Caco-2 (cell line): ENCODE data around the gene SLC13A5. TPM values are rescaled to one million over a fixed set of nuclear protein-coding genes. Genes with fewer than 3 reads are reported as not detected.

Experiments
- BruUV-seq: library from RNA; stranded (reverse); fragments of 400-500 nt; replicated peaks from 2 replicates; lab custom pipeline; 2021; lab: Mats Ljungman, UMichigan
- CTCF ChIA-PET: fragments of 300-600 bp; sonication (Branson Sonifier 250); formaldehyde crosslinking; loops from one replicate; lab custom pipeline; 2022; ENCODE audit warnings: antibody characterized with exemption; lab: Charles Lee
- POLR2A ChIA-PET: fragments of 300-600 bp; sonication (Branson Sonifier 250); formaldehyde crosslinking; loops from one replicate; lab custom pipeline; 2022; ENCODE audit warnings: antibody characterized with exemption; lab: Charles Lee
- DNase-seq, 2 experiments: peaks; one replicate each; pipeline versions ENCODE4 v3.0.0 to v3.0.0-alpha.2; 2020 to 2022
- H3K27me3 ChIP-seq: replicated peaks from 2 replicates; pipeline ENCODE4 v1.6.0; 2011; ENCODE audit warnings: low read length; ENCODE audit not compliant: control insufficient read depth, insufficient read depth
- H3K36me3 ChIP-seq: 2 replicates; pipeline ENCODE4 v1.5.1; 2011; ENCODE audit warnings: low read length; ENCODE audit not compliant: control insufficient read depth, insufficient read depth
- H3K4me1 ChIP-seq: fragments of 250-450 bp; sonication (Bioruptor Pico); 2 replicates; pipeline ENCODE4 v1.5.1; 2020; ENCODE audit warnings: mild to moderate bottlenecking
- H3K4me3 ChIP-seq: 2 replicates; pipeline ENCODE4 v1.5.1; 2011; ENCODE audit warnings: low read depth, mild to moderate bottlenecking, control low read depth, low read length
- H3K9me3 ChIP-seq: fragments of 250-450 bp; sonication (Bioruptor Pico); 2 replicates; pipeline ENCODE4 v1.5.1; 2020; ENCODE audit warnings: mild to moderate bottlenecking, moderate library complexity
- H3K27ac Mint-ChIP-seq: one replicate; pipeline ENCODE4 v1.8.0; 2022; ENCODE audit warnings: mixed read lengths; ENCODE audit not compliant: unreplicated experiment
- H3K27me3 Mint-ChIP-seq: one replicate; pipeline ENCODE4 v1.8.0; 2022; ENCODE audit warnings: mixed read lengths; ENCODE audit not compliant: insufficient read depth, unreplicated experiment
- H3K36me3 Mint-ChIP-seq: one replicate; pipeline ENCODE4 v1.8.0; 2022; ENCODE audit warnings: mild to moderate bottlenecking, mixed read lengths; ENCODE audit not compliant: insufficient read depth, unreplicated experiment
- H3K4me1 Mint-ChIP-seq: one replicate; pipeline ENCODE4 v1.8.0; 2022; ENCODE audit warnings: low read depth, mixed read lengths; ENCODE audit not compliant: unreplicated experiment
- H3K4me3 Mint-ChIP-seq: one replicate; pipeline ENCODE4 v1.8.0; 2022; ENCODE audit warnings: mild to moderate bottlenecking, moderate library complexity, mixed read lengths; ENCODE audit not compliant: unreplicated experiment
- H3K9me3 Mint-ChIP-seq: one replicate; pipeline ENCODE4 v1.8.0; 2022; ENCODE audit warnings: mixed read lengths; ENCODE audit not compliant: unreplicated experiment
- intact Hi-C: fragments of 100-400 bp; cut with micrococcal nuclease; formaldehyde crosslinking; loops from one replicate; pipeline ENCODE4 v1.10.0; 2022; ENCODE audit not compliant: unreplicated experiment
- total RNA-seq: library from RNA; stranded (reverse); gene quantifications from 2 replicates; pipeline ENCODE4 v1.2.3, GENCODE V29; 2022
- TF ChIP-seq, protein P1 (sequence below), 2 experiments: fragments of 200-600 bp in 1 of 2; IDR thresholded peaks; 1 replicate in 1 of 2; 2 replicates in 1 of 2; pipeline versions ENCODE4 v1.5.1 to v1.8.0; 2011 to 2022; ENCODE audit warnings: antibody characterized with exemption in 1 of 2, control low read depth in 1 of 2, inconsistent platforms in 1 of 2, low read depth in 1 of 2, low read length in 1 of 2, mild to moderate bottlenecking in 1 of 2, moderate library complexity in 1 of 2; ENCODE audit not compliant: insufficient read depth in 1 of 2, severe bottlenecking in 1 of 2, unreplicated experiment in 1 of 2

The SLC13A5 gene
- total RNA-seq, 1 experiment from 2014 or later, result 0.11 TPM

- TF ChIP-seq, protein P1, sequence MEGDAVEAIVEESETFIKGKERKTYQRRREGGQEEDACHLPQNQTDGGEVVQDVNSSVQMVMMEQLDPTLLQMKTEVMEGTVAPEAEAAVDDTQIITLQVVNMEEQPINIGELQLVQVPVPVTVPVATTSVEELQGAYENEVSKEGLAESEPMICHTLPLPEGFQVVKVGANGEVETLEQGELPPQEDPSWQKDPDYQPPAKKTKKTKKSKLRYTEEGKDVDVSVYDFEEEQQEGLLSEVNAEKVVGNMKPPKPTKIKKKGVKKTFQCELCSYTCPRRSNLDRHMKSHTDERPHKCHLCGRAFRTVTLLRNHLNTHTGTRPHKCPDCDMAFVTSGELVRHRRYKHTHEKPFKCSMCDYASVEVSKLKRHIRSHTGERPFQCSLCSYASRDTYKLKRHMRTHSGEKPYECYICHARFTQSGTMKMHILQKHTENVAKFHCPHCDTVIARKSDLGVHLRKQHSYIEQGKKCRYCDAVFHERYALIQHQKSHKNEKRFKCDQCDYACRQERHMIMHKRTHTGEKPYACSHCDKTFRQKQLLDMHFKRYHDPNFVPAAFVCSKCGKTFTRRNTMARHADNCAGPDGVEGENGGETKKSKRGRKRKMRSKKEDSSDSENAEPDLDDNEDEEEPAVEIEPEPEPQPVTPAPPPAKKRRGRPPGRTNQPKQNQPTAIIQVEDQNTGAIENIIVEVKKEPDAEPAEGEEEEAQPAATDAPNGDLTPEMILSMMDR (IDR thresholded peaks at IDR 0.05; ENCODE audit: insufficient read depth in 1 of 2, low read depth in 1 of 2, low read length in 1 of 2, severe bottlenecking in 1 of 2, unreplicated experiment in 1 of 2), result no peak
- H3K4me3 Mint-ChIP-seq, result no peak overlapping the region
- no peaks in the 10 kb centered on the region for H3K36me3 Mint-ChIP-seq
- intact Hi-C loops, result no loop called here
- CTCF ChIA-PET, result no interaction called here
- Histone ChIP-seq H3K9me3 (no peaks in the 10 kb centered on the region), H3K4me1 (no peaks in the 10 kb centered on the region), H3K4me3 (no peak overlapping the region), H3K27me3 (no peaks in the 10 kb centered on the region), H3K36me3 (no peaks in the 10 kb centered on the region)
- BruUV-seq, result no TSS peak
- POLR2A ChIA-PET, result no interaction called here
- no peaks in the 10 kb centered on the region for H3K9me3 Mint-ChIP-seq
- no peak for DNase-seq
- no peaks in the 10 kb centered on the region for H3K27me3 Mint-ChIP-seq
- H3K4me1 Mint-ChIP-seq, result no peaks in the 10 kb centered on the region
- H3K27ac Mint-ChIP-seq, result no peak overlapping the region
Observed at GRCh38 chr17:6670571-6670970, 42.6 kb downstream of the SLC13A5 start.

DNA sequence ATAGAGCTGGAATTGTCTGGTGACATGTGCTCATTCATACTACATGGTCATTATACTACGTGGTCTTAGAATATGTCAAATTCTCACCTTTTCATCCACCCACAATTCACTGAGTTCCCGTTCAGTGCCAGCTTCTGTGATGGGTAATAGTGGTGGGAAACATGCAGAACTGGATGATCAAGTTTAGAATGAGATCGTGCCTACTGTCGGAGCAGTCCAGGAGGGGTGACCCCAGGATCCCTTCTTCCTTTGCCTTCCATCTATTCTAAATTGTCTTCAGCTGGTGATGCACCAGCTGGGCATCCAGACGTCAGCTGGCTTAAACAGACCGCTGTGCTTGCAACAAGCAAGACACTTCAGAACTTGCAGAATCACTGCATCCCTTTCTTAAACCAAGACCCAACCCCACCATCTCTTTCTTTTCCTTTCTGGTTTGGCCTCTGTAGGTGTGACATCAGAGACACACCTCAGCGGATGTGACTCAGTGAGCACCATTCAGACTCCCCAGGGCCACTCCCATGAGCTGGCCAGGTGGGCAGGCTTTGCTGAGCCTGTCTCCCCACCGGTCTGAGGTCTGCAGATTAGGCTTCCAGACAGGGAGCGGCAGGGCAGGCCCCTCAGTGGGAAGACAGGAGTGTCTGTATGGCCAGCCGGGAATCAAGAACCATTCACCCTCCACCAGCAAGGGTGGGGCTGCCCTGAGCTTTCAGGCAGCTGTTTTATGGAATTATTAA is 43.5 kb downstream of the SLC13A5 start:
- no peaks in the 10 kb centered on the region for H3K4me1 Mint-ChIP-seq
- no peaks in the 10 kb centered on the region for H3K36me3 Mint-ChIP-seq
- no peaks in the 10 kb centered on the region for H3K36me3 ChIP-seq
- H3K9me3 ChIP-seq, result no peaks in the 10 kb centered on the region
- BruUV-seq, result no TSS peak
- no peak for DNase-seq
- no peak overlapping the region for H3K27ac Mint-ChIP-seq
- intact Hi-C loops, result loop anchor here (5.0 to 10.0 kb wide), 2 partner anchors 43 to 335 kb away; partner anchors contain the start of gene SLC13A5
- CTCF ChIA-PET, result no interaction called here
- H3K27me3 Mint-ChIP-seq, result no peaks in the 10 kb centered on the region
- no peaks in the 10 kb centered on the region for H3K27me3 ChIP-seq
- no peaks in the 10 kb centered on the region for H3K4me1 ChIP-seq
- POLR2A ChIA-PET, result no interaction called here
- H3K4me3 ChIP-seq, result no peak overlapping the region
- no peaks in the 10 kb centered on the region for H3K9me3 Mint-ChIP-seq
- TF ChIP-seq, protein P1 (IDR thresholded peaks at IDR 0.05; ENCODE audit: insufficient read depth in 1 of 2, low read depth in 1 of 2, low read length in 1 of 2, severe bottlenecking in 1 of 2, unreplicated experiment in 1 of 2), result no peak
- H3K4me3 Mint-ChIP-seq, result no peak overlapping the region

- Mint-ChIP-seq H3K4me1 (no peaks in the 10 kb centered on the region), H3K27me3 (no peaks in the 10 kb centered on the region), H3K36me3 (no peaks in the 10 kb centered on the region), H3K4me3 (no peak overlapping the region), H3K9me3 (no peaks in the 10 kb centered on the region), H3K27ac (no peak overlapping the region)
- Histone ChIP-seq H3K27me3 (no peaks in the 10 kb centered on the region), H3K4me3 (no peak overlapping the region), H3K4me1 (no peaks in the 10 kb centered on the region), H3K9me3 (no peaks in the 10 kb centered on the region), H3K36me3 (no peaks in the 10 kb centered on the region)
- ChIA-PET CTCF (no interaction called here), POLR2A (no interaction called here)
- no peak for DNase-seq
- BruUV-seq, result no TSS peak
- intact Hi-C loops, result loop anchor here (5.0 to 10.0 kb wide), 2 partner anchors 43 to 336 kb away; partner anchors contain the start of gene SLC13A5
- TF ChIP-seq, protein P1 (IDR thresholded peaks at IDR 0.05; ENCODE audit: insufficient read depth in 1 of 2, low read depth in 1 of 2, low read length in 1 of 2, severe bottlenecking in 1 of 2, unreplicated experiment in 1 of 2), result no peak
Observed at GRCh38 chr17:6668727-6669425, 44.3 kb downstream of the SLC13A5 start.
